NK-92 treated with Interleukin-12 subunit alpha and Interleukin-12 subunit beta, amount 100 ng/mL, for 24 hours (cell line): ENCODE measurements around the gene DNAJB1.
"Not testable (repeated sequence)": the region's sequence is repeated elsewhere in the genome, so short reads cannot be mapped to it uniquely, and the experiment has no call there.

Source experiments
- DNase-seq: peaks from one replicate; lab custom pipeline; 2025; lab: John Stamatoyannopoulos, UW

DNAJB1 gene

DNA sequence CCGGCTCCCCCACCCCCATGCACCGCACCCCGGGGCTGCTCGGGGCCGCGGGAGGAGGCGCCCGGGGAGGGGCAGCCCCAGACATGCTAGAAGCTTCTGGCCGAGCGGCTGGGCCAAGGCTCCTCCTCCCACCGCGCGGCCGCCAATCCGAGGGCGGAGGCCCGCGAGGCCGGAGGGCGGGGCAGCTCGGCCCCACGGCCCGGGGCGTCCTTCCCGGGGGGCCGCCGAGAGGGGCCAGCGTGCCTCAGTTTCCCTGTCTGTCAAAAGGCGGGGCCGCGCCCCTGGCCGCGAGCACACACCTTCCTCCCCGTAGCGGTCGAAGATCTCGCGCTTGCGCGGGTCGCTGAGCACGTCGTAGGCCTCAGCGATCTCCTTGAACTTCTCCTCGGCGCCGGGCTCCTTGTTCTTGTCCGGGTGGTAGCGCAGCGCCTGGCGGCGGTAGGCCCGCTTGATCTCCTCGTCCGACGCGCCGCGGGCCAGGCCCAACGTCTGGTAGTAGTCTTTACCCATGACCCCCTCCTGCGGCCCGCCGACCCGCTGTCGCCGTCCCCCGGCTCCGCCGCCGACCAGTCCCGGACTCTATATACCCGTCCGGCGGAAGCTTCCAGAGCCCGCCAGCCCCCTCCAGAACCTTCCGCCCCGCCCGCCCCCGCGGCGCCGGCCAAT lies at the start of gene DNAJB1:
DNAJB1 (minus strand) TSS at position 558 of the 666 bp plus-strand sequence; CDS start at position 510, 48 bp downstream.
- peak; percentile 75 for DNase-seq

DNA sequence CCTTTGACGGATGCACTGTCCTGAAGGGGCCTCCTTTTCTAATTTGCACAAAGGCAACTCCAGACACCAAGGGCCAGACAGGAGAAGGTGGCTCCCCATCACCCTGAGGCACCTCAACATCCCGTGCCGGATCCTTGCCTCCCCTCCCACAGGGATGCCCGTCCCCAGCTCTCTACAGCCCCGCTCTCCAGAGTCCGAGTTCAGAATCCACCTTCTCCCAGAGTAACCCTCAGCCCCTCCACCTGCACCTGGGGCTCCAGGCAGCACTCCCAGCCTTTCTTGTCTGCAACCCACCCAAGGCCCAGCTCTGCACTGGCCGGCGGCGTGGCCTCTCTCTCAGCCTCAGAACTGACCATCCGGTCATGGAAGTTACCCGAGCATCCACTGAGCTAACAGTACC lies 48.9 kb upstream of the DNAJB1 start:
- DNase-seq, result no peak

DNA sequence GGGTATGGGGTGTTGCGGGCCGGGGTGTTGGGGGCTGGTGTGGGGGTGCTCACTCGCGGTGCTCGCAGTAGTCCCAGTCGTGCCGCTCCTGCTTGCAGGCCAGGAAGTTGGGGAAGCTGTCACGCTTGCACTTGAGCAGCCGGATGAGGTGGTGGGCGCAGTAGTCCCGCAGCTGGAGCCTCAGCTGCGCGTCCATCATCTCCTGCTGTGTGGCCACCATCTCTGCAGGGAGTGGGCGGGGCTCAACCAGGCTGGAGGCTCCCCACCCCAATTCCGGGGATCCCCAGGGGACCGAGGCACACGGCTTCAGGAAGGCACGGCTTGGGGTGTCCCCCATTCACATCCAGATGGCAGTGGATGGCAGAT lies 48.5 kb upstream of the DNAJB1 start:
- no peak for DNase-seq

DNA sequence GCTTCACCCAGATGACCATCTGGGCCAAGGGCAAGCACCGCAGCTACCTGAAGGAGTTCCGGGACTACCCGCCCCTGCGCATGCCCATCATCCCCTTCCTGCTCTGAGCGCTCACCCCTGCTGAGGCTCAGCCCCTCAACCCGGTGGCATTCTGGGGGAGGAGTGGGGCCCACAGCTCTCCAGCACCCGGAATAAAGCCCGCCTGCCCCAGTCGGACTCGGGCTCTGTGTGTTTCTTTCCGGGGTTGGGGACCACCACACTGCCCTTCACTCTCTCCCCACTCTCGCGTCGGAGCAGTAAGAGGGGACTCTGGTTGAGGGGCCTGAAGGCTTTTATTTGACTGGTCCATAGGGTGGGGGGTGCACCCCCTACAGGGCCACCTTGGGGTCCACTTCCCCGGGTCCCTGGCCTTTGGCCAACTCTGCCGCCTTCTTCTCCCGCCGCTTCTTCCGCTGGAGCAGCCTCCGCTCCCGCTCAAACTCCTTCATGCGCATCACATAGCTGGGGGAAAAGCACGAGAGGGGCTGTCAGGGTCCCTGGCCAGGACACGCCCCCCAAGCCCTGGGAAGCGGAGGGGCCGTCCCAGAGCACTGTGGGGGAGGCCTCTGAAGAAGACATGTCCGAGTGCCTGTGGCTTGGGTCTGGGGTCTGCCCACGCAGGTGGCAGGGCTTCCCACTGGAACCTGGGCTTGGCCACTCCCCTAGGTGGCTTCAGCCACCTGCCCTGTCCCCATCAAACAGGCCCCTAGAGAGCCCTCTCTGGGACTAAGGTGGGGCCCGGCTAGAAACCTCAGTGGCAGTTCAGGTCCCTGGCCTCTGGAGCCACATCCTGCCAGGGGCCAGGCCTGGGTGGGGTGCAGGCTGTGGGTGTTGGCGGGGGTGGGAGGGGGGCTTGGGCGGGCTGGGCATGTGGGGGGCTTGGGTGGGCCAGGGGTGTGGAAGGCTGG lies 47.8 kb upstream of the DNAJB1 start:
- no peak for DNase-seq

DNA sequence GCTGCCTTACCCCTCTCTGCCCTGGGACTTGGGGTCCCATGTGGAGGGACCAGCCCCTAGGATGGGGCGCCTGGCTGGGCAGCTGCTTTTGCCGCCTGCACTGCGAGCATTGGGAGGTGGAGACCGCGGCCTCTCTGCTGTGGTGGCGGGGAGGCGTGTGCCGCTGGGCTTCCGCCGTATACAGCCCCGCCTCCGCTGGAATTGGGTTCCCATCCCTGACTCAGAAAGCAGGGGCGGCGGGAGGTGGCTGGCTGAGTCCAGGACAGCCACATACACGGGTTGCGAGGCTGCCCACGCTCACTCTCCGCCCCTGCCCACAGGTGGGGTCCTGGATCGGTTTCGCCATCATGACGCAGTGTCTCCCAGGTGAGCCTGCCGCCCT lies 47.1 kb upstream of the DNAJB1 start:
- no peak for DNase-seq

DNA sequence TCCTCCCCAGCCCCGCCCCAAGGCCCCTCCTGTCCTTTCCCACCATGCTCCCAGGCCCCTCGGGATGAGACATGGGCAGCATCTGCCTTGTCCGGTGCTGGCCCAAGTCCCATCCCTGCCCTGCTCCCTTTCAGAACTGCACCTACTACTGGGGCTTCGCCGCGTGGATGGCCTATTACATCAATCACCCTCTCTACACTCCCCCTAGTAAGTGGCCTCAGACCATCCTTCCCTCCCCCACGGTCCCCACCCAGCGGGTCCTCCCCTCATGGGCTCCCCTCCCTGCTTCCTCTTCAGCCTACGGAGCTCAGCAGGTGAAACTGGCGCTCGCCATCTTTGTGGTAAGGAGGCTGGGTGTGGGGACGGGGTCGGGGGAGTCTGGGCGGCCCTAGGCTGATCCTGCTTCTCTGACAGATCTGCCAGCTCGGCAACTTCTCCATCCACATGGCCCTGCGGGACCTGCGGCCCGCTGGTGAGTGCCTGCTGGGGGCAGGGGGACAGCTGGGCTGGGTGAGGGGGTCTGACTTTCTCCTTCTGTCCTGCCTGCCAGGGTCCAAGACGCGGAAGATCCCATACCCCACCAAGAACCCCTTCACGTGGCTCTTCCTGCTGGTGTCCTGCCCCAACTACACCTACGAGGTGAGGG lies 46.6 kb upstream of the DNAJB1 start:
- not testable (repeated sequence) for DNase-seq

DNA sequence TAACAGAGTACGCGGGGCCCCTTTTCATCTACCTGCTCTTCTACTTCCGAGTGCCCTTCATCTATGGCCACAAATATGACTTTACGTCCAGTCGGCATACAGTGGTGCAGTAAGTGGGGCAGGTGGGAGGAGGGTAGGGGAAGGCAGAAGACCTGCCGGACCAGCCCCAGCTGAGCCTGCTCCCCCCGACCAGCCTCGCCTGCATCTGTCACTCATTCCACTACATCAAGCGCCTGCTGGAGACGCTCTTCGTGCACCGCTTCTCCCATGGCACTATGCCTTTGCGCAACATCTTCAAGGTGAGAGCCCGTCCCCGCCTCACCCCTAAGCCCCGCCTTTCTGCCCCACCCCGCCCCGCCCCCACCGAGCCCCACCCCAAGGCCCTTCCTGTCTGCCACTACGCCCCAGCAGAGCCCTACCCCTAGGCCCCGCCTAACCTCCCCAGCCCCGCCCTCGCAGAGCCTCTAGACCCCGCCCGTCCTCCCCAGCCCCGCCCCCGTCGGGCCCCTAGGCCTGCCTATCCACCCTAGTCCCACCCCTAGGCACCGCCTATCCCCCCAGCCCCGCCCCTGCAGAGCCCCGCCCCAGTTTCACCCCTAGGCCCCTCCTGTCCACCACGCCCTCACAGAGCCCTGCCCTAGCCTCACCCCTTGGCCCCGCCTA lies 45.9 kb upstream of the DNAJB1 start:
- peak; percentile 27 for DNase-seq

DNA sequence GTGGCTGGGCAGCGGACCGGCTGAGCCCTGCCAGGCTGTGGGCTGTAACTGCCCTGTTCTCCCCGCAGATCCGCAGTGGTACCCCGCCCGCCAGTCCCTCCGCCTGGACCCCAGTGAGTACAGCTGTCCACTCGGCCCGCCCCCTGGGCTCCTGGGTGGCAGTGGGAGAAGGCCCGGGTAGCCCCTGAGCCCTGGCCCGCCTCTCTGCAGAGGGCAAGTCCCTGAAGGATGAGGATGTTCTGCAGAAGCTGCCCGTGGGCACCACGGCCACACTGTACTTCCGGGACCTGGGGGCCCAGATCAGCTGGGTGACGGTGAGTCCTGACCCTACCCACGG lies 45.4 kb upstream of the DNAJB1 start:
- no peak for DNase-seq

DNA sequence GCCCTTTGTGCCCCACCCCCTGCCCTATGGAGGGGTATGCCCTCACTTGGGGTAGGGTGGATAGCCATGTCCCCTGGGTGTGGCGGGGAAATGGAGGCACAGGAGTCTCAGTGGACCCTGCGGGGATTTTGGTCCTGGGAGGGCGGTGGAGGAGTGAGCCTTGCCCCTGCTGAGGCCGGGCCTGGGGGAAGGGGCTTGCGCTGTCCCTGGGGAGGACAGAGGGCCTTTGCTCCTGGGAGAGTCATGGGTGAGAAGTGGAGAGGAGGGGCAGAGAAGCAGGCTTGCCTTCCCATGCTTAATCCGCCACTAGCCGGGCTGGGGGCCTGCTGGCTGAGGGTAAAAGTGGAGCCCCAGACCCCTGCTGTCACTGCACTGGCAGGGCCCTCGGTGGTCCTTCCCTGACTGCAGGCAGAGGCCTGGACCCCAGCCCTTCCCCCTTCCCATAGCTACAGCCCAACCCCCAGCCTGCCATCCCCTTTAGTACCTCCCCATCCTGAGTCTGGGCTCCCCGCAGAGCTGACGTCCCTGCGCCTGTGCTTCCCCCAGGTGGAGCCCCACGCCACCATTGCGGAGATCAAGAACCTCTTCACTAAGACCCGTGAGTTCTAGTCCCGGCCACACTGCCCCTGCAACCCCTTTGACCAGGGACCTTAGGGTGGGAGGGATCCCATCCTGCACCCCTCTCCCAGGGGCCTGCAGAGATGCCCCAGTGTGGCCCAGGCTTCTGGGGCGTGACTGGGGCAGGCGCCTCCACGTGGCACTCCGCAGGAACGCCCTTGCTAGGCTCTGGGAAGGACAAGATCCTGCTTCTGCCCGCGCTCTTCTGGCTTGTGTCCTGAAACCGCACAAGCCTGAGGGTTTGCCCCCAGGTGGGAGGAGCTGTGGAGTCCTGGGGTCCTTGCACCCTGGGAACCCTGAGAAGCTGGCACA lies 44.7 kb upstream of the DNAJB1 start:
- DNase-seq, result no peak

DNA sequence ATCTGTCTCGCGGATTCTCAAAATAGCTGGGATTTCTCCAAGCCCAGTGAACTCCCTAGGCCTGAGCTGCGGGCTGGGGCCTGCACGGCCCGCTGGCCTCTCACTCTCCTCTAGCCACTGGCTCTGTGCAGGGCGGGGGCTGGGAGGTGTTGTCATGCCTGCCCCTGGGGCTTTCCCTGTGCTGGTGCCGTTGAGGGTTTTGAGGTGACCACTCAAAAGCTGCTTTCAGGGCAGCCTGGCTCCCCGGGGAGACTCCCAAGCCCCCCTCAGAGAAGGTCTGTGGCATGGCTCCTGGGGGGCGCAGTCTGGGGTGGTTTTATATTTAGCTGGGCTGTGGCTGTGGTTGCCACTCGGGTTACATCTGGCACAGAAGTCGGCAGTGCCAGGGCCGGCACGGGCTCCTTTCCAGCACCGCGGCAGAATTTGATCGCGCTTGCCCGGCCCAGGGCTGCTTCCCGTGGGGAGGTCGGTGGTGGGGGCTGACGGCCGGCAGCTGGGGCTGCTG lies 43.7 kb upstream of the DNAJB1 start:
- DNase-seq, result no peak

DNA sequence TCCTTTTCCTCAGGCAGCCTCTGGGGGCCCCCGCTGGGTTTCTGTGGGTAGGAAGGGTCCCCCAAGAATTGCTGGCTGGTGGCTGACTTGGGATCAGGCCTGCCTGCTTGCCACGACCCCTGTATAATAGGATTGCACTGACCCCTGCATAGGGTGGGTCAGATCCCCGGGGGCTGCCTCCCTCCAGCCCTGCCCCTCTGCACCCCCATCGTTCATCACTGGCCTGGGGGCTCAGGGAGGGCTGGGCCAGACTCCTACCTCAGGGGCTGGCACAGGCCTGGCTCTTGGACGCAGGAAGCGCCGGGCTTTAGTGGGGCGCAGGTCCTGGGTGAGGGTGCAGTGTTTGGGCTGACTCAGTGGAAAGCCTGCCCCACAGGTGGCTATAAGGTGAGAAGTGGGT lies 43.1 kb upstream of the DNAJB1 start:
- no peak for DNase-seq

DNA sequence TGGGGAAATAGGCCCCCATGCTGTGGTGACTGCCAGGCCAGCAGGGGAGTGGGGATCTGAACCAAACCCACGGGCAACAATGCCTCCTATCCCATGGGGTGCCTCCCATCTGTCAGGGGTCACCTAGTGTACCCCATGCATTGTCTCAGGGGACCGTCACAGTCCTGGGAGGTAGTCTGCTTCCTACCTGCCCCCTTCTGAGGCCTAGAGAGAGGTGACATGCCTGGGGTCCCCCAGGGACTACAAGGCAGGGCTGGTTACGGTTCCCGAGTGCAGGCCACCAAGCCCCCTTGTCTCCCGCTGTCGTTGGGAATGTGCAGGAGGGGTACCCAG lies 42.5 kb upstream of the DNAJB1 start:
- DNase-seq, result no peak

DNA sequence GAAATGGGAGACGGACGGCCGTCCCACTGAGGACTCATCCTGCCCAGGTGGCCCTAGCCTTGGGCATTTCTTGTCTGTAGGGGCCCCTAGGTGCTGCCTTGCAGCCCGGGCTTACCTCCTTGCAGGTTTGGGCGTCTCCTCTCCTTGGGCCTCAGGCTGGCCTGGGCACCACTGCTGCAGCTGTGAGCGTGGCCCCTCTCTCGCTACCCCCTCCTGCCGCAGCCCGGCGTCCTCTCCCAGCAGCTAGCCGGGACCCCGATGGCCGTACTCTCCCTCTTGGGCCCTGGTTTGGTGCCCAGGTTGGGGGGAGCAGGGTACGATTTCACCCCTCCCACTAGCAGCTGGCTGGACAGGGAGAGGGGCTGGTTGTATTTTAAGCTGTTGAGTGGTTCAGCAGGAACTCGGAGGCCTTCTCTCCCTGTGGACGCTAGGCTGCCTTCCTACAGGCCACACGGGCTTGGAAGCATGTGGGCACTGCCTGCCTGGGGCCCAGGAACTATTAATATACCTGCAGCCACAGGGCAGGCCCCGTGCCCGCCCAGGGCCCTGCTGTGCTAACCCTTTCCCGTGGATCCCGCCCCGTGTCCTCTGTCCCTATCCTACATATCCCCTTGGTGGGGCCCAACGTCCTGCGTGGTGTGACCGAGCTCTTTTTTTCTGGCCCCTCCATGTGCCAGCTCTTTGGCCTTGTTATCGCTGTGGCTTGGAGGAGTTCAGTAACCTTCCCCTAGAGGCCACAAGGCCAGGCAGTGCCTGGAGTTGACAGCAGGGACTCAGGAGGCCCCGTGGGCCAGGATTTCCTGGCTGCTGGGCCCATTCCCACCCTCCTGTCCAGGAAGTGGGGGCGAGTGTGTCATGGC lies 41.9 kb upstream of the DNAJB1 start:
- DNase-seq, result no peak

DNA sequence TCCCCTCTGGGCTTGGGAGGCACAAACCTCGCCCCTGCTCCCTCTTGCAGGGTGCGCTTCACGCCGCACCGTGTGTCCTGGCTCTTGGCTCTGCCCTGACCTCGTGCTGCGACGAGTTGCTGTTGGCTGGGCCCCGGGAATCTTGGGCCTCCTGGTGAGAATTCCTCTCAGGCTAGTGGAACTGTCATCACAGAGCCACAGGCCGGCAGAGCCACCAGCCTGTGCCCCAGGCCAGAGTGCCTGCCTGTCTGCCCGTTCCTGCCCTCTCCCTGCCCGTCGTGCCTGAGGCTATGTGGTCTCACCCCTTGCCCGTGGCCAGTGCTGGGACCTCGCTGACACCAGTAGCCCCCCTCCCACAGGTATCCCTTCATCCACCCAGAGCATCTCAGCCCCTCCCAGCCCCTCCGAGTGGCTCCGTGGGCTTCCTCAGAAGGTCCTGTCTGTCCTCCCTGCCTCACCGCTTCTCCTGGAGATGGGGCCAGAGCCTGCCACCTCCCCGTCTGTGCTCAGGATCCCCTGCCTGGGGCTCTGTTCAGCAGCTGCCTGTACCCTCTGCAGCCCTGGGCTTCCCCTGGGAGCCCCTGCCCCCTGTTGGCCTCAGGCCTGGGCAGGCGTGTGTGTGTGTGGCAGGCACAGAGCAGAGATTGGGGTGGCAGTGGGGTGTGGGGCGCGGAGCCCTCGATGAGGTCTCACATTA lies 40.3 kb upstream of the DNAJB1 start:
- DNase-seq, result no peak

DNA sequence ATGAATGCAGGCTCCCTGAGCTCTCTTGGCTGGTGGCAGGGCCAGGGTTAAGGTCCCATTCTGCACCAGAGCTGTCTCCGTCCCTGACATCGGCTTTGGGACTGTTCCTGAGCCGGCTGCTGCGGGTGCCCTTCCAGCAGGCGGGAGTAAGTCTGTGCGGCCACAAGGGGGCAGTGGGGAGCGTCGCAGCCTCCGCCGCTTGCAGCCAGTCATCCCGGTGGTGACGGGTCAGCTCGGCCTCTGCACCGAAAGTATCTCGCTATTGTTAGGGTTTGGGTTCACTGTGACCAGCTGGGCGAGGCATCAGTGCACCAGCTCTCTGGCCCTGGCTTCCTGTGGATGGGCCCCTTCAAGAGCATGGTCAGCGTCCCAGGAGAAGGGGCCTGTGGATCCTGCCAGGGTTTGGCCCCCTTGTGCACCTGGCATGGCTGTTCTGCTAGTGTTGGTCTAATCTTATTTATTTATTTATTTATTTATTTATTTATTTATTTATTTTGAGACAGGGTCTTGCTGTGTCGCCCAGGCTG lies 38.5 kb upstream of the DNAJB1 start:
- peak; percentile 33 for DNase-seq

DNA sequence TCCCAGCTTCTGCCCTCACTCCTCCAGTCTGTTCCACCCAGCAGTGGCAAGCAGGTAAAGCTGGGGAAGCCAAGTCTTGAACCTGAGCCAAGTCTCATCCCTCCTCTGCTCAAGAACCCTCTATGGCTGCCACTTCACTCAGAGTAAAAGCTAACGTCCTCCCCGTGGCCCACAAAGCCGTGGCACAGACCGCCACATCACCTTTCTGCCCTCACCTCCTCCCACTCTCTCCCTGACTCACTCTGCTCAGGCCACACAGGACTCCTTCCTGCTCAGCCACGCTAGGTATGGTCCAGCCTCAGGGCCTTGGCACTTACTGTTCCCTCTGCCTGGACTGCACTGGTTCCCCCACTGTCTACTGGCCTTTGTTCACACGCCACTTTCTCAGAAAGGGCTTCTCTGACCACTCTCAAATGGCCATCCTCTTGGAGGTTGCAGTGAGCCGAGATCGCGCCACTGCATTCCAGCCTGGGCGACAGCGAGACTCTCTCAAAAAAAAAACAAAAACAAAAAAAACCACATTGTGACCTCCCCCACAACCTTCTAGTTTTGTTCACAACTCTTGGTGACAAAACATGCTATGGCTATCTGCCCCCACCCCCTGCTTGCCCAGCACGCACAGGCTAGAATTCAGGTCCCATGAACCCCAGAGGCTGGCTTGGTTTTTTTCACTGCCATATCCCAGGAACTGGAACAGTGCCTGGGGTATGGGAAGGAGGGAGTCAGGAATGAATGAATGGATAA lies 37.9 kb upstream of the DNAJB1 start:
- no peak for DNase-seq

DNA sequence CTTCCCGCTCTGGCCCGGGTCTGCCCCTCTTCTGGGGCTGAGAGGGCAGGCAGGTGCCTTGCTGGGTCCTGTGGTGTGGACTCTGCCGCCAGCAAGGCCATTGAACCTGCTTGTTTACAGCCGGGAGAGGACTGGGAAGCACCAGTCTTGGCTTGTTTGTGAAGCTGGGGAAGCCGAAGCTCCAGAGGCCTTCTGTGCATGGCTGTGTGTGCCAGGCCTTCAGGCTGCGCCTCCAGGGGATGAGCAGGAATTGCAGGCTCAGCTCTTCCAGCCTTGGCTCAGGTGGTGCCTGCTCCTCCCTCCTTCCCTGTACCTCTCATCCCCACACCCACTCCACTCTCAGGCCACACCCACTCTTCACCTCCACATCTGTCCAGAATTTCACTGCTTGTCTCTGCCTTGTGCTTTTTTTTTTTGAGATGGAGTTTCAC lies 36.2 kb upstream of the DNAJB1 start:
- DNase-seq, result no peak

DNA sequence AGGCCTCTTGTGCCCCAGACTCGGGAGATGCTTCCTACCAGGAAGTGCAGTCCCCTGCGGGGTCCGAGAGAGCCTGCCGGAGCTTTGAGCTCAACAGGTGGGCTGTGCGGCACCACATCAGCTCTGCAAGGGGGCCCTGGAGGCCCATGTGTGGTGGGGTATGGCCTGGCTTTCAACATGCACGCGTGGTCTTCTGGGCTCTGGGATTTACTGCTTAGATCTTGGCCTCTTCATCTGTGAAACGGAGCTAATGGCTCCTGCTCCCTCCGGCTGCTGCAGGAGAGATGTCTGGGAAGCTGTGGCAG lies 35.7 kb upstream of the DNAJB1 start:
- DNase-seq, result no peak
